Neural cell (in vitro differentiated cells): ENCODE data around the gene RNU6-8. TPM values are rescaled to one million over a fixed set of nuclear protein-coding genes. Genes with fewer than 3 reads are reported as not detected.

ENCODE experiments used
- H2AFZ ChIP-seq: fragments of 200-600, 300-800 bp; sonication (generic), shearing (Covaris generic); 2 replicates; pipeline ENCODE4 v1.6.0; 2014; ENCODE audit warnings: low read depth, mild to moderate bottlenecking, antibody characterized with exemption, low read length, moderate library complexity
- H3F3A ChIP-seq: fragments of 200-600 bp; shearing (Covaris generic); 2 replicates; pipeline ENCODE4 v1.6.1; 2016; ENCODE audit warnings: mild to moderate bottlenecking, moderate library complexity, mixed read lengths, antibody characterized with exemption, low read length; ENCODE audit not compliant: insufficient read depth, poor library complexity, severe bottlenecking
- H3K27ac ChIP-seq: fragments of 200-600, 300-800 bp; sonication (generic), shearing (Covaris generic); 2 replicates; pipeline ENCODE4 v1.5.1; 2014; ENCODE audit warnings: mild to moderate bottlenecking, low read length, moderate library complexity
- H3K27me3 ChIP-seq: fragments of 300-800, 200-600 bp; sonication (generic), shearing (Covaris generic); 2 replicates; pipeline ENCODE4 v1.6.0; 2014; ENCODE audit warnings: mild to moderate bottlenecking, low read depth, low read length, moderate library complexity; ENCODE audit not compliant: insufficient read depth
- H3K36me3 ChIP-seq: fragments of 300-800, 200-600 bp; sonication (generic), shearing (Covaris generic); 2 replicates; pipeline ENCODE4 v1.5.1; 2014; ENCODE audit warnings: mild to moderate bottlenecking, antibody characterized with exemption, low read length, moderate library complexity; ENCODE audit not compliant: insufficient read depth
- H3K4me2 ChIP-seq: fragments of 300-800, 200-600 bp; sonication (generic), shearing (Covaris generic); 2 replicates; pipeline ENCODE4 v1.6.0; 2014; ENCODE audit warnings: mild to moderate bottlenecking, low read length
- H3K4me3 ChIP-seq: fragments of 300-800, 200-600 bp; sonication (generic), shearing (Covaris generic); 2 replicates; pipeline ENCODE4 v1.5.1; 2014; ENCODE audit warnings: mild to moderate bottlenecking, low read length, moderate library complexity
- H3K79me2 ChIP-seq: fragments of 200-600 bp; shearing (Covaris generic); replicated peaks from 2 replicates; pipeline ENCODE4 v1.6.0; 2014; ENCODE audit warnings: mild to moderate bottlenecking, low read length, moderate library complexity; ENCODE audit not compliant: insufficient read depth
- H3K9ac ChIP-seq: fragments of 300-800, 200-600 bp; sonication (generic), shearing (Covaris generic); 2 replicates; pipeline ENCODE4 v1.6.1; 2016; ENCODE audit warnings: mild to moderate bottlenecking, low read length, mixed read lengths
- H3K9me2 ChIP-seq: fragments of 200-600 bp; shearing (Covaris generic); 2 replicates; pipeline ENCODE4 v1.6.1; 2016; ENCODE audit warnings: mild to moderate bottlenecking, low read length, mixed read lengths; ENCODE audit not compliant: insufficient read depth
- H3K9me3 ChIP-seq: fragments of 200-600, 300-800 bp; sonication (generic), shearing (Covaris generic); 2 replicates; pipeline ENCODE4 v1.6.1; 2016; ENCODE audit warnings: mild to moderate bottlenecking, mixed run types, low read length, moderate library complexity, mixed read lengths
- H4K20me1 ChIP-seq: fragments of 200-600 bp; shearing (Covaris generic); 2 replicates; pipeline ENCODE4 v1.6.1; 2016; ENCODE audit warnings: mild to moderate bottlenecking, mixed run types; ENCODE audit not compliant: insufficient read depth
- CTCF ChIP-seq: fragments of 450-650 bp; IDR thresholded peaks from 2 replicates; pipeline ENCODE4 v1.5.1; 2014; ENCODE audit warnings: antibody characterized with exemption, mild to moderate bottlenecking, moderate library complexity; ENCODE audit not compliant: poor library complexity, severe bottlenecking
- EP300 ChIP-seq: fragments of 450-650 bp; conservative IDR thresholded peaks from 2 replicates; pipeline ENCODE4 v1.6.1; 2014; ENCODE audit warnings: antibody characterized with exemption, mild to moderate bottlenecking, moderate library complexity; ENCODE audit not compliant: poor library complexity, severe bottlenecking
- EZH2 ChIP-seq: fragments of 200-600, 300-800 bp; shearing (Covaris generic), sonication (generic); IDR thresholded peaks from 2 replicates; pipeline ENCODE4 v1.6.1; 2014; ENCODE audit warnings: antibody characterized with exemption, low read length, borderline replicate concordance, mild to moderate bottlenecking; ENCODE audit not compliant: insufficient read depth, poor library complexity, severe bottlenecking
- MXI1 ChIP-seq: fragments of 450-650 bp; conservative IDR thresholded peaks from 2 replicates; pipeline ENCODE4 v1.6.1; 2014; ENCODE audit warnings: antibody characterized with exemption, mild to moderate bottlenecking; ENCODE audit not compliant: poor library complexity, severe bottlenecking
- POLR2AphosphoS5 ChIP-seq: IDR thresholded peaks from 2 replicates; pipeline ENCODE4 v1.6.1; 2012
- RAD21 ChIP-seq: fragments of 450-650 bp; conservative IDR thresholded peaks from 2 replicates; pipeline ENCODE4 v1.6.1; 2014; ENCODE audit warnings: antibody characterized with exemption, mild to moderate bottlenecking, moderate library complexity
- REST ChIP-seq: IDR thresholded peaks from 2 replicates; pipeline ENCODE4 v1.6.1; 2012; ENCODE audit warnings: borderline replicate concordance
- SMC3 ChIP-seq: fragments of 450-650 bp; conservative IDR thresholded peaks from 2 replicates; pipeline ENCODE4 v1.6.1; 2014; ENCODE audit warnings: antibody characterized with exemption, mild to moderate bottlenecking, moderate library complexity; ENCODE audit not compliant: poor library complexity
- TAF1 ChIP-seq: IDR thresholded peaks from 2 replicates; pipeline ENCODE4 v1.6.1; 2012; ENCODE audit warnings: low read depth
- polyA plus RNA-seq: library from polyadenylated mRNA; depleted of rRNA; stranded (reverse); fragments of >200 nt; gene quantifications from 2 replicates; pipeline ENCODE4 v1.2.3, GENCODE V29; 2014

Gene RNU6-8
- polyA plus RNA-seq, 1 donor from 2014 or later = not detected

GRCh38 chr14:32167907-32168306 is 35.2 kb downstream of the RNU6-8 start:
- Histone ChIP-seq H3K27ac (no peak overlapping the region), H3K36me3 (no peaks in the 10 kb centered on the region), H3K9me3 (no peaks in the 10 kb centered on the region), H4K20me1 (no peaks in the 10 kb centered on the region), H3K27me3 (no peaks in the 10 kb centered on the region), H3K9ac (no peak overlapping the region), H3K4me3 (no peak overlapping the region), H3K9me2 (no peaks in the 10 kb centered on the region), H3F3A (no peaks in the 10 kb centered on the region), H2AFZ (no peak overlapping the region), H3K4me2 (no peak overlapping the region), H3K79me2 (no peaks in the 10 kb centered on the region)
- TF ChIP-seq EP300 (no peak), TAF1 (no peak), MXI1 (no peak), RAD21 (no peak), EZH2 (no peak), POLR2AphosphoS5 (no peak), REST (no peak), CTCF (no peak), SMC3 (no peak)

- TF ChIP-seq REST = no peak
- no peak for TF ChIP-seq SMC3
- no peak for TF ChIP-seq EZH2
- TF ChIP-seq RAD21 = no peak
- no peak for TF ChIP-seq EP300
- TF ChIP-seq CTCF = no peak
- TF ChIP-seq TAF1 = no peak
- TF ChIP-seq POLR2AphosphoS5 = no peak
- TF ChIP-seq MXI1 = no peak
- no peak overlapping the region for H3K4me3 ChIP-seq
- H3K9me3 ChIP-seq = no peaks in the 10 kb centered on the region
- no peak overlapping the region for H3K4me2 ChIP-seq
- H4K20me1 ChIP-seq = no peaks in the 10 kb centered on the region
- no peak overlapping the region for H2AFZ ChIP-seq
- no peaks in the 10 kb centered on the region for H3K36me3 ChIP-seq
- no peaks in the 10 kb centered on the region for H3K79me2 ChIP-seq
- H3K27ac ChIP-seq = no peak overlapping the region
- H3F3A ChIP-seq = no peaks in the 10 kb centered on the region
- no peak overlapping the region for H3K9ac ChIP-seq
- no peaks in the 10 kb centered on the region for H3K27me3 ChIP-seq
- H3K9me2 ChIP-seq = no peaks in the 10 kb centered on the region
These were observed 36.1 kb downstream of the RNU6-8 start for GRCh38 chr14:32166924-32167323.
